IPS-18a (cell line): ENCODE results near the gene RASL11B.
"Not testable (repeated sequence)": the region's sequence is repeated elsewhere in the genome, so short reads cannot be mapped to it uniquely, and the experiment has no call there.

Experiments
- H3K27ac ChIP-seq: one replicate; pipeline ENCODE4 v1.5.1; 2013; ENCODE audit warnings: low read length
- H3K27me3 ChIP-seq: one replicate; pipeline ENCODE4 v1.6.1; 2013; ENCODE audit warnings: mild to moderate bottlenecking, low read length; ENCODE audit not compliant: control insufficient read depth, insufficient read depth
- H3K36me3 ChIP-seq: one replicate; pipeline ENCODE4 v1.6.1; 2013; ENCODE audit warnings: low read depth, low read length; ENCODE audit not compliant: control insufficient read depth
- H3K4me1 ChIP-seq: one replicate; pipeline ENCODE4 v1.6.1; 2013; ENCODE audit warnings: low read depth, low read length; ENCODE audit not compliant: control insufficient read depth
- H3K4me3 ChIP-seq: one replicate; pipeline ENCODE4 v1.5.1; 2013; ENCODE audit warnings: low read length
- H3K9ac ChIP-seq: one replicate; pipeline ENCODE4 v1.6.1; 2013; ENCODE audit warnings: mild to moderate bottlenecking, low read length, moderate library complexity
- H3K9me3 ChIP-seq: one replicate; pipeline ENCODE4 v1.6.1; 2013; ENCODE audit warnings: low read depth, low read length; ENCODE audit not compliant: control insufficient read depth

The RASL11B gene, protein sequence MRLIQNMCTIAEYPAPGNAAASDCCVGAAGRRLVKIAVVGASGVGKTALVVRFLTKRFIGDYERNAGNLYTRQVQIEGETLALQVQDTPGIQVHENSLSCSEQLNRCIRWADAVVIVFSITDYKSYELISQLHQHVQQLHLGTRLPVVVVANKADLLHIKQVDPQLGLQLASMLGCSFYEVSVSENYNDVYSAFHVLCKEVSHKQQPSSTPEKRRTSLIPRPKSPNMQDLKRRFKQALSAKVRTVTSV

DNA sequence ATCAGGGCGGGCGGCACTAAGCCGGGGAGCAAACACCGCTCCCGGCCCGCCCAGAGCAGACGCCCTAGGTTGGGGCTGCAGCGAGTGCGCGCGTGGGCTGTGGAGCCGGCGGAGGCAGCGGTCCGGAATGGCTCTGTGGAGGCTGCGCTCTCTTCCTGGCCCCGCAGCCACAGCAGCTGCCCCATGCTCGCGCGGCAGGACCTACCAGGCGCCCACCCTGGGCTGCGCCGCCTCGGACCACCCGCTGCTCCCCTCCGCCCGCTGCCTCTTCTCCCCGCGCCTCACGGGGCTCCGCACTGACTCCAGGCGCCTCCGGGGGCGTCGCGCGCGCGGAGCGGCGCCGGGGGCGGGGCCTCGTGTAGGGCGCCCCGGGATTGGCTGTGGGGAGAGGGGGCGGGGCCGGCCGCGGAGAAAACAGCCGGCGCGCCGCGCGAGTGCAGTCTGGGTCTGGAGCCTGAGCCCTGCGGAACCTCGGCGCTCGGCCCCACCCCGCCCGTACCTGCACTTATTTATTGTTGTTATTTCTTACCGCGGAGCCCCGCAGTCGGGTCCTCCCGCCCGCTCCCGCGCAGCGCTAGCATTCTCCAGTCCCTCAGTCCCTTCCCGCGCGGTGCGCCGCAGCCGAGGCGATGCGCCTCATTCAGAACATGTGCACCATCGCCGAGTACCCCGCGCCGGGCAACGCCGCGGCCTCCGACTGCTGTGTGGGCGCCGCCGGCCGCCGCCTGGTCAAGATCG, at the start of gene RASL11B:
Gene RASL11B (plus strand): TSS at position 439 of the 738 bp plus-strand sequence. CDS start 191 bp downstream, at position 630.
- peaks cover 7% of the 10 kb centered on the region for H3K9me3 ChIP-seq

DNA sequence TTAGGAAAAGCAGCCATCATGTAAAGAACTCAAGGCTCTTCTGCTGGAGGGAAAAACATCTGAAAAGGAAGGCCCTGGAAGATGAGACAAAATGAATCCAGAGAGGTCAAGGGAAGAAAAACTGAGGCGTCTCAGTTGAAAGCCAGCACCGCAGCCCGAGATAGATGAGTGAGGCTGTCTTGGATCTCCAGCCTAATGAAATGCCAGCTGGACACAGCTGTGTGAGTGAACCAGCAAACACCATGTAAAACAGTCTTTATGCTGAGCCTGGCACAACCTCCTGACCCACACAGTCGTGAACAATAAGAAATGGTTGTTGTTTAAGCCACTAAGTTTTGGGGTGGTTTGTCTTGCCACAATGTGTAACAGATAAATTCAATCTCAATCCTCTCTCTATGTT, 48.6 kb upstream of the RASL11B start:
- Histone ChIP-seq H3K27me3 (no peaks in the 10 kb centered on the region), H3K27ac (no peak overlapping the region), H3K9me3 (no peaks in the 10 kb centered on the region), H3K9ac (no peak overlapping the region), H3K4me1 (no peaks in the 10 kb centered on the region), H3K4me3 (no peak overlapping the region), H3K36me3 (no peaks in the 10 kb centered on the region)

More for the DNA sequence above, at the start of gene RASL11B:
- Histone ChIP-seq H3K27ac (no peak within 1 kb of the TSS), H3K4me3 (peak within 1 kb of the TSS; percentile 77), H3K4me1 (peaks cover 35% of the 10 kb centered on the region), H3K36me3 (peaks cover 37% of the 10 kb centered on the region), H3K27me3 (peaks cover 13% of the 10 kb centered on the region), H3K9ac (peak within 1 kb of the TSS; percentile 79)

DNA sequence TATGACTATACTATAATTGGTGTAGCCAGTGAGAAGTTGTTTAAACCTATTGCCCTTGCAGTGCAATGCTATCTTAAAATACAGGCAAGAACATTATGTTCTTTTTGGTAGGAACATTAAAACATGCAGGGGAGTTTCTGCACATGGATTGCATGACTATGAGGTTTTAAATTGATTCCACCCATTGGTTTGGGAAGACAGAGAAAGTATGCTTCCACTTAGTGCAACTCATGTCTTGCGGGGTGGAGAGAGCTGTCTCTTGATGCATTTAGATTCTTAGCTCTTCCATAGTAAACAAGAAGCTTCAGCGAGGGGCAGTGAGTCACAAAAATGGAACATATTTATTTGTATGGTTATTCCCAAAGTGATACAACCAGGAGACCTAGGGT, 39.5 kb upstream of the RASL11B start:
- peaks cover 3% of the 10 kb centered on the region for H3K4me1 ChIP-seq
- H3K36me3 ChIP-seq: no peaks in the 10 kb centered on the region
- no peak overlapping the region for H3K27ac ChIP-seq
- no peaks in the 10 kb centered on the region for H3K27me3 ChIP-seq
- no peak overlapping the region for H3K9ac ChIP-seq
- H3K4me3 ChIP-seq: no peak overlapping the region
- no peaks in the 10 kb centered on the region for H3K9me3 ChIP-seq

DNA sequence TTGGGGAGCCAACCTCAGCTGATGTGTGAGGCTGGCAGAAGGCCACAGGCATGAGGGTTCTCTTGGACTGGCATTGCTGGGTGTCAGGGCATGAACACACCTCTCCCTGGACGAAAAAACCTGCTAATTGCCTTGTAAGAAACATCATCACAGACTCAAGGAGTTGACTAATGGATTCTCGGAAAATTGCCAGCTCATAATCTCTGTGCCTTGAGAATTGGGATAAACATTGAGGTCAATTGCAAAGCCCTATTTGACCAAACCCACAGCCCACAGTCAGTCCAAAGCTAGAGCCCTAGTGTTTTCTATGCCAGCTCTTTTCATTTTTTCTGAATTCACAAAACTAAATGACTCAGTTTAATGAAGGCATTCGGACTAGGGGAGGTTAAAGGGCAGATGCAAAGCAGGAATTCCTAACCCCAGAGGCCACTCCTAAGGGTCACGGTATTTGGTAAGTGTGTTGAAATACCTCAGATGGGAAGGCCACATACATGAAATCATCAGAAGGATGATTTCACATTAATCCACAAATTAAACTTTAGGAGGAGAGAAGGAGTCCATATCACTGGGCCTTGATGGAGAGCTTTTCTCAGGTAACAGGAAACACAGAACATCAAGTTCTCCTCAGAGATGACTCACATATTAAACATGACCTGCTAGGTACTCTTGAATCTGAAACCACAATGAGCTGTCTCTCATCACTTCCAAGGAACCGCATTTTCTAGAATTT, 39.0 kb upstream of the RASL11B start:
- no peaks in the 10 kb centered on the region for H3K9me3 ChIP-seq
- H3K4me3 ChIP-seq: no peak overlapping the region
- no peak overlapping the region for H3K9ac ChIP-seq
- no peak overlapping the region for H3K27ac ChIP-seq
- H3K27me3 ChIP-seq: no peaks in the 10 kb centered on the region
- no peaks in the 10 kb centered on the region for H3K36me3 ChIP-seq
- H3K4me1 ChIP-seq: peaks cover 3% of the 10 kb centered on the region

DNA sequence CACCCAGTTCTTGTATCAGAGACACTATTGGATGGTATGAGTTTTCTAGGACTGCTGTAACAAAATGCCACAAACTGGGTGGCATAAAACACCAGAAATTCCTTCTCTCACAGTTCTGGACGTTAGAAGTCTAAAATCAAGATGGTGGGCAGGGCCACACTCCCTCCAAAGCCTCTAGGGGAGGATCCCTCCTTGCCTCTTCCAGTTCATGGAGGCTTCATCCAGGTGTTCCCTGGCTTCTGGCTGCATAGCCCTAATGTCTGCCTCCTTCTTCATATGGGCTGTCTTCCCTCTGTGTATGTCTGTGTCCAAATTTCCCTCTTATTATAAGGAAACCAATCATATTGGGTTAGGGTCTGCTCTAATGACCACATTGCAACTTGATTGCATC, 38.4 kb upstream of the RASL11B start:
- Histone ChIP-seq H3K36me3 (no peaks in the 10 kb centered on the region), H3K4me1 (peaks cover 3% of the 10 kb centered on the region), H3K9ac (no peak overlapping the region), H3K27me3 (no peaks in the 10 kb centered on the region), H3K9me3 (no peaks in the 10 kb centered on the region), H3K27ac (no peak overlapping the region), H3K4me3 (no peak overlapping the region)

DNA sequence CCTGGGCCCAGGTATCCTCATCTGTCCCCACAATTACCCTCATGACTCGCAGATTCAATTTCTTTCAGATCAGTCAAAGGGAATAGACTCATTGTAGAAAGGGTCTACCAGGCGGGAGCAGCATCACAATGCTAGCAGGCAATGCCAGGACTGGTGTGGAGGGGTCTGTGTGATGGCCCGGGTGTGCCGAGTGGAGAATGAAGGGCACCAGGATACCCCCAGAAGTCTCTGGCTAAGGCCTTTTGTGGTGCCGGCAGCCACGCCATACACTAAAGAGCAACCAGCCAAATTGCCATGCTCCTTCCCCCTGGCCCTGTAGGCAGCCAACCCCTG, 37.9 kb upstream of the RASL11B start:
- Histone ChIP-seq H3K27ac (no peak overlapping the region), H3K4me3 (no peak overlapping the region), H3K36me3 (no peaks in the 10 kb centered on the region), H3K9me3 (no peaks in the 10 kb centered on the region), H3K27me3 (no peaks in the 10 kb centered on the region), H3K4me1 (peaks cover 3% of the 10 kb centered on the region), H3K9ac (no peak overlapping the region)

DNA sequence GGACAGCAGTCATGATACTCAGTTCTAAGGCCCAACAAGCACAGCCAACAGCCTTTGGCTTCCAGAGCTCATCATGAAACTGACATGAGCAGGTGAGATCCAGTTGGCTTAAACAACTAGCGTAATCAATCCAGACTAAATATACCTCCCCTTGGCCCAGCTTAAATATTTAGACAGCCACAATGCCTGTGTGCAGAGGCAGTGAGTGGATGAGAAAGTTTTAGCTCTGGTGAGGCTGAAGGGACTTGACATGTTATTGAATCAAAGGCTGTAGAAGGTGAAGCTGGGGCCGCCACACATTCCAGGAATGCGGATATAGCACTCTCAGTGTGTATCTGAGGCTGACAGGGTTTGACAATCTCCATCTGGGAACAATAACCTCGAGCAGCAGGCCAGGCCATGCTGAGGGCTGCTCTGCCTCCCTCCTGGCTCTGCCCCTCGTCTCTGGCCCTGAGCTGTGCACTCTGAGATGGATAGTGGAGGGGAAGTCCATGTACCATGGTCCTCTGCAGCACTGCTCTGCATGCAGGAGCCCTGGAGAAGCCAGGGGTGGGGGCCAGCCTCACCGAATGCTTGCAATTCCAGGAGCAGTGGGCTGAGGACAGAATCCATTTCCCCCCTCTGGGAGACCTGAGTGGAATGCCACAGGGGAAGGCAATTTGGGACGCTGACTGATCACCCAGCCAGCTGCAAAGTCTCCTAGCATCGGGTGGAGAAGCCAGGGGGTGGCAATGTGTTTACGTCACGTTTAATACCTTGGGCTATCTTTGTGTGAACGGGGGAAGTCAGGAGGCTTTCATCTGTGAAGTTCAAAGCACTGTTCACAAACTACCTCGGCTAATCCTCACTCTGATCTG, 37.3 kb upstream of the RASL11B start:
- H3K27me3 ChIP-seq: no peaks in the 10 kb centered on the region
- H3K4me1 ChIP-seq: peaks cover 3% of the 10 kb centered on the region
- H3K27ac ChIP-seq: no peak overlapping the region
- no peak overlapping the region for H3K4me3 ChIP-seq
- H3K36me3 ChIP-seq: no peaks in the 10 kb centered on the region
- H3K9me3 ChIP-seq: no peaks in the 10 kb centered on the region
- no peak overlapping the region for H3K9ac ChIP-seq

DNA sequence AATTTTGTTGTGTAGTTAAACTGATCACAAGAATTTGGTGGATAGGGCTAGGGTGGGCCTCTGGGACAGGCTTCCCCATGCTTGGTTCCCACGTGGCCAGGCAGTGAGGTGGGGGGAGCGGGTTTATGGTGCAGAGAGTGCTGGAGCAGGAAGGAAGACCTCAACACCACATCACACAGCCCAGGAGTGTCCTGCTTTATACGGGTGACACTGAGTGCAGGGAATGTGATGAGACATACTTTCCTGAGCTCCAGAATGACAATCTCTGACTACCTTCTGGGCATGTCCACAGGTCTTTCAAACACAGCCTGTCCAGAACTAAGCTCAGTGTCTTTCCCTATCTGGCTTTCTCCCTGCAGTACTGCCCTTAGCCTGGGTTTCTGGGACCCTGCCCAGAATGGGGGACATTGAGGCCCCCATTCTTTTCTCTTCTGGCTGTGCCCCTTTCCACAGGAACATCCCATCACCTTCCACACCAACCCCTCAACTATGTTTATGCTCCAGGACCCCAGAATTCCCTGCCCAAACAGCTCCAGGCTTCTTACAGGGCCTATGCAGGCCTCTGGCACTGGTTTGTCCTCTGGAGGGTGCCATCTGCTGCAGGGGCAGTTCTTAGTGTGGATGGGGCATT, 36.5 kb upstream of the RASL11B start:
- H3K27me3 ChIP-seq: no peaks in the 10 kb centered on the region
- H3K27ac ChIP-seq: no peak overlapping the region
- no peak overlapping the region for H3K9ac ChIP-seq
- H3K36me3 ChIP-seq: no peaks in the 10 kb centered on the region
- no peaks in the 10 kb centered on the region for H3K9me3 ChIP-seq
- no peak overlapping the region for H3K4me3 ChIP-seq
- H3K4me1 ChIP-seq: peaks cover 3% of the 10 kb centered on the region

DNA sequence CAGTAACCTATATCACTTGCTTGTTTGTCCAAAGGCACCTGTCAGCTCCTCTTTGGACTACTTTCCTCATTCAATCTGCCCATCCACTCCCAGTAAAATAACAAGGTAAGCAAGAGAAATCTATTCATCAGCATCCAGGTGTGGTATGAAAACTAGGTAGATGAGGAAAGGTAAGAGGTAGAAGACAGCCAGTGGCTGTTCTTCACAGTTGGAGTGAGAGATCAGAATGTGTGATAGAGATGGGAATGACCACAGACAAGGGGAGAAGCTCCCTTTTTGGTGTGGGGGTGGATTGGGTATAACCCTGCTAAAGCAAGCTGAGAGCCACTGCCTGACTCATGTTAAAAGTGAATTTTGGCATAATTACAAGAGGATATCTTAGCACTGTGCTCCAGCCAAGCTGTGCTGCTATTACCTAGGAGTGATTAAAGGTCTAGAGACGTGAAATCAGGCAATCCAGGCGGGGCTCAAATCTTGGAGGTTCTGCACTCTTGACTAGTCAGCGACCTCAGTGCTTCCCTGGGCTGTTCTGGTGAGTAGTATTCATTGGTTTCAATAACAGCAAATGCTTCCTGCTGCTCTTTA, 28.1 kb upstream of the RASL11B start:
- no peak overlapping the region for H3K9ac ChIP-seq
- peaks cover 3% of the 10 kb centered on the region for H3K27me3 ChIP-seq
- peaks cover 21% of the 10 kb centered on the region for H3K4me1 ChIP-seq
- no peaks in the 10 kb centered on the region for H3K36me3 ChIP-seq
- H3K9me3 ChIP-seq: no peaks in the 10 kb centered on the region
- no peak overlapping the region for H3K4me3 ChIP-seq
- H3K27ac ChIP-seq: peak overlapping the region; percentile 66

DNA sequence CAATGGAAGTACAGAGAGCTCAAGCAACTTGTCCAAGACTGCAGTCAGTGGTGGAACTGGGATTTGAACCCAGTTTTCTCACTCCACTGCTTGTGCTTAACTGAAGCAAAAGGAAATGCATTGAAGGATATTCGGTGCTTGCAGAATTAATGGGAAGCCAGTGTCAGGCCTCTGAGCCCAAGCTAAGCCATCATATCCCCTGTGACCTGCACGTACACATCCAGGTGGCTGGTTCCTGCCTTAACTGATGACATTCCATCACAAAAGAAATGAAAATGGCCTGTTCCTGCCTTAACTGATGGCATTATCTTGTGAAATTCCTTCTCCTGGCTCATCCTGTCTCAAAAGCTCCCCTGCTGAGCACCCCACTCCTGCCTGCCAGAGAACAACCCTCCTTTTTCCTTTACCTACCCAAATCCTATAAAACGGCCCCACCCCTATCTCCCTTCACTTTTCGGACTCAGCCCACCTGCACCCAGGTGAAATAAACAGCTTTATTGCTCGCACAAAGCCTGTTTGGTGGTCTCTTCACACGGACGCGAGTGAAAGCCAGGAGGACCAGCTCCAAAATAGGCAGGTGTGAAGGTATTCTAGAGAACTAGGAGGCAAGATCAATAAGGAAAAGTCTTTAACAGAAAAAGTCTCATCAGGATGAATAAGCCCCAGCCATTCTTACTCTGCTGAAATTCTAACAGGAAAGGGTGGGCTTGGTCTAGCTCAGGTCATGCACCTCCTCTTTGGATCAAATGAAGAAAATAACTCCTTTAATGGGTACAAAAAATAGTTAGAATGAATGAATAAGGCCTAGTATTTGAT, 27.3 kb upstream of the RASL11B start:
- H3K27me3 ChIP-seq: peaks cover 11% of the 10 kb centered on the region
- not testable (repeated sequence) for H3K36me3 ChIP-seq, H3K9ac ChIP-seq, H3K9me3 ChIP-seq, H3K4me3 ChIP-seq
- peaks cover 24% of the 10 kb centered on the region for H3K4me1 ChIP-seq
- H3K27ac ChIP-seq: peak overlapping the region; percentile 66
